Measurements from ENCODE around the gene SSR4.

The SSR4 gene

GRCh38 chrX:153775293-153776119 is 19.0 kb upstream of the SSR4 start:
- no peak overlapping the region for H3K4me3 ChIP-seq (ENCODE audit: low read length)
- DNase-seq (ENCODE audit: low read depth) = no peak
- no peak for TF ChIP-seq CTCF (conservative IDR thresholded peaks at IDR 0.05; ENCODE audit: low read depth, low read length)

GRCh38 chrX:153776120-153776599 is 18.3 kb upstream of the SSR4 start:
- no peak for TF ChIP-seq CTCF (conservative IDR thresholded peaks at IDR 0.05; ENCODE audit: low read depth, low read length)
- H3K4me3 ChIP-seq (ENCODE audit: low read length) = no peak overlapping the region
- no peak for DNase-seq (ENCODE audit: low read depth)

GRCh38 chrX:153776611-153777045 is 17.8 kb upstream of the SSR4 start:
- TF ChIP-seq CTCF (conservative IDR thresholded peaks at IDR 0.05; ENCODE audit: low read depth, low read length) = no peak
- no peak for DNase-seq (ENCODE audit: low read depth)
- H3K4me3 ChIP-seq (ENCODE audit: low read length) = no peak overlapping the region

- TF ChIP-seq CTCF (conservative IDR thresholded peaks at IDR 0.05; ENCODE audit: low read depth, low read length) = no peak
- no peak for DNase-seq (ENCODE audit: low read depth)
- no peak overlapping the region for H3K4me3 ChIP-seq (ENCODE audit: low read length)
These were observed 17.0 kb upstream of the SSR4 start for GRCh38 chrX:153777261-153778090.

- H3K4me3 ChIP-seq (ENCODE audit: low read length) = no peak overlapping the region
- no peak for DNase-seq (ENCODE audit: low read depth)
- TF ChIP-seq CTCF (conservative IDR thresholded peaks at IDR 0.05; ENCODE audit: low read depth, low read length) = no peak
These were observed 16.3 kb upstream of the SSR4 start for GRCh38 chrX:153778181-153778580.

- TF ChIP-seq CTCF (conservative IDR thresholded peaks at IDR 0.05; ENCODE audit: low read depth, low read length) = no peak
- no peak for DNase-seq (ENCODE audit: low read depth)
- no peak overlapping the region for H3K4me3 ChIP-seq (ENCODE audit: low read length)
These were observed 15.8 kb upstream of the SSR4 start for GRCh38 chrX:153778684-153779101.

Measured in retinal pigment epithelial cell (primary cell).